Ovary (tissue), 9 donors: ENCODE measurements around the gene TACR2. TPM values are rescaled to one million over a fixed set of nuclear protein-coding genes. Genes with fewer than 3 reads are reported as not detected.

Source experiments
- DNase-seq, 5 donors: peaks; one replicate each; pipeline ENCODE4 v3.0.0-alpha.2; 2019 to 2020
- H3K27ac ChIP-seq, 2 donors: fragments of 200-600 bp; one replicate each; pipeline versions ENCODE4 v1.5.1 to v1.8.0; 2019 to 2022
- H3K27me3 ChIP-seq: fragments of 200-600 bp; one replicate; pipeline ENCODE4 v1.8.0; 2022
- H3K36me3 ChIP-seq: fragments of 200-600 bp; sonication (generic); one replicate; pipeline ENCODE4 v1.5.1; 2019
- H3K4me1 ChIP-seq: one replicate; pipeline ENCODE4 v1.8.1; 2013; ENCODE audit warnings: mild to moderate bottlenecking, moderate library complexity; ENCODE audit not compliant: insufficient read depth
- H3K4me3 ChIP-seq: fragments of 200-600 bp; sonication (generic); one replicate; pipeline ENCODE4 v1.5.1; 2017
- H3K9me3 ChIP-seq, 2 donors: fragments of 200-600 bp in 1 of 2; sonication (generic) in 1 of 2; one replicate each; pipeline versions ENCODE4 v1.5.1 to v1.8.1; 2013 to 2019; ENCODE audit warnings: mild to moderate bottlenecking in 1 of 2, moderate library complexity in 1 of 2
- EP300 ChIP-seq: sonication (generic); formaldehyde crosslinking; IDR thresholded peaks from one replicate; pipeline ENCODE4 v1.6.1; 2017; ENCODE audit warnings: antibody characterized with exemption
- POLR2A ChIP-seq: fragments of 450-650 bp; IDR thresholded peaks from one replicate; pipeline ENCODE4 v1.6.1; 2017; ENCODE audit warnings: antibody characterized with exemption, mild to moderate bottlenecking, moderate library complexity
- WGBS, 3 donors: extraction: QIAGEN DNeasy Blood & Tissue Kit in 1 of 3; methylation state at CpG; one replicate each; pipeline versions ENCODE4 v1.1.5 to v1.1.7; 2013 to 2017; 5-methylcytosine and 5-hydroxymethylcytosine counted together
- intact Hi-C, 4 donors: fragments of 100-400 bp; cut with DNase I; formaldehyde crosslinking; loops; one replicate each; pipeline versions ENCODE4 v1.11.0 to v1.15.1; 2022 to 2023
- polyA plus RNA-seq, 2 donors: library from polyadenylated mRNA; stranded (reverse); fragments of 200-250 nt in 1 of 2; fragments of 350-450 nt in 1 of 2; fragmentation: Illumina TruSeq in 1 of 2; extraction: RNeasy Lipid Tissue Mini Kit (QIAGEN cat#74804) in 1 of 2; gene quantifications; one replicate each; pipeline ENCODE4 v1.2.3, GENCODE V29; 2013 to 2014
- total RNA-seq, 7 donors: library from RNA; depleted of rRNA in 2 of 7; stranded (reverse); fragments of >200 nt in 2 of 7; fragmentation: NEBNext Ultra II Directional in 3 of 7; extraction: Animal tissue kit (Norgen Biotek cat#: 25700) in 3 of 7; gene quantifications; one replicate each; pipeline versions ENCODE4 v1.1.0 to v1.2.4, GENCODE V29; 2016 to 2023
- TF ChIP-seq, protein P1 (sequence below), 3 donors: fragments of 450-650 bp in 2 of 3; fragments of 200-600 bp in 1 of 3; IDR thresholded peaks; one replicate each; pipeline versions ENCODE4 v1.5.1 to v1.8.0; 2016 to 2022; ENCODE audit warnings: antibody characterized with exemption in 3 of 3, mild to moderate bottlenecking in 1 of 3
- donor health status: DM: no; HTN: no; CAD: no; lungs with moderate emphysema.
- donor health status: DM: no; HTN: no; CAD: no.
- donor health status: Bipolar disorder and iron deficiency.
- donor health status: DM: yes; HTN: yes; CAD: no.
- donor health status: DM: no; HTN: no; CAD: no.
- donor health status: DM: yes; HTN: yes; CAD: no.

Gene TACR2
- total and polyA plus RNA-seq, 9 donors, result 1.0 to 6.2 (median 2.2) TPM

DNA sequence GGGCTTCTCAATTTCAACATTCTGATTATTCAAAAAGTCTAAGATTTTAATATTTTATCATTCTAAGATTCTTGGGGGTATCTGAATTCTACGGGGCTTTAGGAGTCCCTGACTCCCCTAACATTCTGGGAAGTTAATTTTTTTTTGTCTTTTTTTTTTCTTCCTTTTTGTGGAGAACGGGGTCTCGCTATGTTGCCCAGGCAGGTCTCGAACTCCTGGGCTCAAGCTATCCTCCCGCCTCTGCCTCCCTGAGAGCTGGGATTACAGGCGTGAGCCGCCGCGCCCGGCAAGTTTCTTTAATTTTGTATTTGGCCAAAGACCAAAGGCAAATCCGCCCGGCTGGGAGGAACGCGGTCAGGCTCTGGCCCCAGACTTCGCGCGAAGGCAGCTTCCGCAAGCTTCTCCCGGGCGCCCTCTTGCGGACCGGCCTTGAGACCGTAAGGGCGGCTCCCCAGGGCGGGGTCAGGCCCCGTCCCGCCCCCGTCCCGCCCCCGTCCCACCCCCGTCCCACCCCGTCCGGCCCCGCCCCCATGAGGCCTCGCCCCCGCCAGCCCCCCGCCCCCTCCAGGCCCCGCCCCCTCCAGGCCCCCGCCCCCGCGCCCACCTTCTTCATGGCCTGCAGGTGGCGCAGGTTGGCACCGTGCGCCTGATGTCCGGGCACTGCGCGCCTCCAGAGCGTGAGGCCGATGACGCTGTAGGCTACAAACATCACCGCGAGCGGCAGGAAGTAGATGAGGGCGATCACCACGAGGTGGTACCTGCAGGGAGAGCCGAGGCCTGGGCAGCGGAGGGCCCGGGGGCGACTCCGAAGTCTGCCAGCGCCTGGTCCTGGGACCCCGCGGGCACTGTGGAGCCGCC, 8.2 kb downstream of the TACR2 start:
- Histone ChIP-seq H3K36me3 (no peaks in the 10 kb centered on the region), H3K27ac (peak overlapping the region; percentile 66 to 92), H3K4me3 (peak overlapping the region; percentile 47), H3K27me3 (no peaks in the 10 kb centered on the region), H3K4me1 (peaks cover 6% of the 10 kb centered on the region), H3K9me3 (no peaks in the 10 kb centered on the region)
- intact Hi-C loops, result loop anchor here in 1 of 4 donors (10.0 kb wide), 1 partner anchor 504 kb away; the partner anchor contains the start of gene DDX50
- TF ChIP-seq, protein P1, sequence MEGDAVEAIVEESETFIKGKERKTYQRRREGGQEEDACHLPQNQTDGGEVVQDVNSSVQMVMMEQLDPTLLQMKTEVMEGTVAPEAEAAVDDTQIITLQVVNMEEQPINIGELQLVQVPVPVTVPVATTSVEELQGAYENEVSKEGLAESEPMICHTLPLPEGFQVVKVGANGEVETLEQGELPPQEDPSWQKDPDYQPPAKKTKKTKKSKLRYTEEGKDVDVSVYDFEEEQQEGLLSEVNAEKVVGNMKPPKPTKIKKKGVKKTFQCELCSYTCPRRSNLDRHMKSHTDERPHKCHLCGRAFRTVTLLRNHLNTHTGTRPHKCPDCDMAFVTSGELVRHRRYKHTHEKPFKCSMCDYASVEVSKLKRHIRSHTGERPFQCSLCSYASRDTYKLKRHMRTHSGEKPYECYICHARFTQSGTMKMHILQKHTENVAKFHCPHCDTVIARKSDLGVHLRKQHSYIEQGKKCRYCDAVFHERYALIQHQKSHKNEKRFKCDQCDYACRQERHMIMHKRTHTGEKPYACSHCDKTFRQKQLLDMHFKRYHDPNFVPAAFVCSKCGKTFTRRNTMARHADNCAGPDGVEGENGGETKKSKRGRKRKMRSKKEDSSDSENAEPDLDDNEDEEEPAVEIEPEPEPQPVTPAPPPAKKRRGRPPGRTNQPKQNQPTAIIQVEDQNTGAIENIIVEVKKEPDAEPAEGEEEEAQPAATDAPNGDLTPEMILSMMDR (IDR thresholded peaks at IDR 0.05), result peak; percentile 42 to 87 (median 43)
- no peak for TF ChIP-seq POLR2A
- DNase-seq, result peak; percentile 97 to 98 (median 97)
- WGBS, 3 donors, result 1 to 3% (median 2%) methylated on average over 47 to 63 of the region's 64 CpGs

DNA sequence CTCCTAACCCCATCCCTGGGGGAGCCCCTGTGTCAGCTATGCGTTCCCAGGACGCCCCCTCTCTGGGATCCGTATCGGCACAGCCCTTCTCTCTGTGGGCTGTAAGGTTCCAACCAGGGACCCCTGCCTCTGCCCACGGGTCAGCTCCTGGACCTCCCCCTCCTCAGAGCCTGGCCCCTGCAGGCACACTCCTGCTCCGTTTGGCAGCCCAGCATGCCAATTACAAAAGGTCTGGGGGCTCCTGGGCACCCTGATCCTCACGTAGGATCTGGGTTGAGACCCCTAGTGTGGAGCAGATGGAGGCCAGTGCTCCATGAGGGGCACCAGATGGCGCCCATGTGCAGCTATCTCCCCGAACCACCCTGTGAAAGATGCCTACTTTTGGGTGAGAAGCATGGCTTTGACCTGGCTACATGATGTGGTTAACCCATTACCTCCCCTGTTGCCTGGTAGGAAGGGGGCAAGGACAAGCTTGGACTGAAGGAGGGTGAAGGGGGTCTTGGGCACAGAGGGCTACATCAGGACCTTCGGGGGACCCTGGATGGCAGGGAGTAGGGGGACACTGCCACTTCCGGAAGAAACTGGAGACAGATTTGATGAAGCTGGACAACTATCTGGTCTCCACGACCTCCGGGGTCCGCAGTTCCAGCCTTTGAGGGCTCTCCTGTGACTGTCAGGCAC, 9.0 kb downstream of the TACR2 start:
- intact Hi-C loops, result loop anchor here in 1 of 4 donors (10.0 kb wide), 1 partner anchor 503 kb away; the partner anchor contains the start of gene DDX50
- Histone ChIP-seq H3K36me3 (no peaks in the 10 kb centered on the region), H3K4me1 (peaks cover 11% of the 10 kb centered on the region), H3K27ac (peak overlapping the region in 1 of 2 donors; percentile 49), H3K4me3 (no peak overlapping the region), H3K27me3 (no peaks in the 10 kb centered on the region), H3K9me3 (no peaks in the 10 kb centered on the region)
- TF ChIP-seq, protein P1 (IDR thresholded peaks at IDR 0.05), result no peak
- no peak for TF ChIP-seq EP300
- TF ChIP-seq POLR2A, result no peak
- WGBS, 3 donors, result 61 to 69% (median 63%) methylated on average over 14 of the region's 14 CpGs
- DNase-seq, result peak in 4 of 5 donors; percentile 17 to 50 (median 46)

DNA sequence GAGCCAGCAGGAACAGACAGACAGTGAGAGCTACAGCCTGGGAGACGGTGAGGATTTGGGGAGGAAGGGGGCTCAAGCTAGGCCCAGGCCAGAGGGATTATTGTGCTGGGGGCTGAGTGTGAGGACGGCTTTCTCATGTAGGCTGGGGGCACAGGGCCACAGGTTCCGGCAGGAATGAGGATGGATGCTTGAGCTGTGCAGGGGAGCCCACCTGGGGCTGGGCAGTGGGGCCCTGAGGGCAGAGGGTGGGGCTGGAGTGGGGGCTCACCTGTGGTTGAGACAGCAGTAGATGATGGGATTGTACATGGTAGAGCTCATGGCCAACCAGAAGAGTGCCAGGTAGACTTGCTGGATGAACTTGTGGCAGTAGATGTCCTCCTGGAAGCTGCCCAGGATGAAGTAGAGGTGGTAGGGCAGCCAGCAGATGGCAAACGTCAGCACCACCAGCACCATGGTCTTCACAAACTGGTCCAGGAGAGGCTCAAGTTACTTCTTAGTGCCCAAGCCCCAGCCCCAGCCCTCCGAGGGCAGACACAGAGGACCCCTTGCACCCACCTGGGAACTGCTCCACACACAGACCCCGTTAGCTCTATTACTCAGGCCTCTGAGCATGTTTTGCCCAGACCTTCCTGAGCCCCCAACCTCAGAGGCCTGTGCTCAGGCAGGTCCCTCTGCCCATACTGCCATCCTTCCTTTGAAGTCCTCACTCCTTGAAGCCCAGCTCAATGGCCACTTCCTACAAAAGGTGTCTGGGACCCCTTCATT, 9.7 kb downstream of the TACR2 start:
- WGBS, 3 donors, result 77 to 81% (median 77%) methylated on average over 6 of the region's 6 CpGs
- H3K4me1 ChIP-seq, result peaks cover 11% of the 10 kb centered on the region
- TF ChIP-seq POLR2A, result no peak
- intact Hi-C loops, result loop anchor here in 1 of 4 donors (10.0 kb wide), 1 partner anchor 502 kb away; the partner anchor contains the start of gene DDX50
- no peaks in the 10 kb centered on the region for H3K27me3 ChIP-seq
- H3K27ac ChIP-seq, result no peak overlapping the region
- no peaks in the 10 kb centered on the region for H3K36me3 ChIP-seq
- no peak overlapping the region for H3K4me3 ChIP-seq
- DNase-seq, result no peak
- no peaks in the 10 kb centered on the region for H3K9me3 ChIP-seq

DNA sequence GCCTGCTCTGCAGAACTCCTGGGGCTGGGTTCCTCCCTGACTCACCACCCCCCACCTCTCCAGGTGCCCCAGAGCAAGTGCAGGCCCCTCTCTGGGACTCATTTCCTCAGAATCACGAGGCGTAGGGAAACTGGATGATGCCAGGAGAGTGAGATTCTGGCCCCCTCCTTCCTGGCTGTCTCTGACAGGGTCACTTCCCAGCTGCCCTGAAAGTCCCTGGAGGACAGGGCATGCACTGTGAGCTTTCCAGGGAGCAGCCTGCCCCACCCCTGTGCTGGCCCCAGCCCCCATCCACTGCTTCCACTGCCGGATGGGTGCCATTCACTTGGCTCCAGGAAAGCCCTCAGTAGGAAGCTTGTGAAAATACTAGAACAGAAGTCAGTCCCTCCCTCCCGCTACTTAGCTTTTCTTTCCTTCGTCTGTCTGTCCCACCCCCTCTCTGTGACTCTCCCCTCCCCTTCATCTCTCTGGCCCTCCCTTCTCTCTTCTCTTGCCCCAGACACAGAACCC, 10.4 kb downstream of the TACR2 start:
- intact Hi-C loops, result loop anchor here in 1 of 4 donors (10.0 kb wide), 1 partner anchor 502 kb away; the partner anchor contains the start of gene DDX50
- no peak overlapping the region for H3K27ac ChIP-seq

More for the DNA sequence above, 10.4 kb downstream of the TACR2 start:
- peaks cover 11% of the 10 kb centered on the region for H3K4me1 ChIP-seq
- DNase-seq, result peak in 2 of 5 donors; percentile 20 to 58
- 25 to 53% (median 42%) methylated on average over 5 of the region's 5 CpGs for WGBS, 3 donors
- no peaks in the 10 kb centered on the region for H3K36me3 ChIP-seq
- no peaks in the 10 kb centered on the region for H3K27me3 ChIP-seq
- TF ChIP-seq EP300 (no peak), POLR2A (no peak)
- TF ChIP-seq, protein P1 (IDR thresholded peaks at IDR 0.05), result no peak
- no peak overlapping the region for H3K4me3 ChIP-seq
- H3K9me3 ChIP-seq, result no peaks in the 10 kb centered on the region
